GM18511 (cell line): Measurements from ENCODE around the gene PGM2L1.
"Not testable (repeated sequence)": the region's sequence is repeated elsewhere in the genome, so short reads cannot be mapped to it uniquely, and the experiment has no call there.

Experiments
- ATAC-seq: cut with Tn5 transposase; IDR thresholded peaks from one replicate; pipeline ENCODE4 v1.9.1; 2021; ENCODE audit warnings: mild to moderate bottlenecking, moderate library complexity; ENCODE audit not compliant: unreplicated experiment

Gene PGM2L1

GRCh38 chr11:74345420-74345819, 52.8 kb downstream of the PGM2L1 start:
- no peak for ATAC-seq

GRCh38 chr11:74341921-74342320, 56.3 kb downstream of the PGM2L1 start:
- ATAC-seq = no peak

GRCh38 chr11:74339619-74340018, 58.6 kb downstream of the PGM2L1 start:
- no peak for ATAC-seq

- no peak for ATAC-seq
Measured at GRCh38 chr11:74338963-74339362, 59.3 kb downstream of the PGM2L1 start.

DNA sequence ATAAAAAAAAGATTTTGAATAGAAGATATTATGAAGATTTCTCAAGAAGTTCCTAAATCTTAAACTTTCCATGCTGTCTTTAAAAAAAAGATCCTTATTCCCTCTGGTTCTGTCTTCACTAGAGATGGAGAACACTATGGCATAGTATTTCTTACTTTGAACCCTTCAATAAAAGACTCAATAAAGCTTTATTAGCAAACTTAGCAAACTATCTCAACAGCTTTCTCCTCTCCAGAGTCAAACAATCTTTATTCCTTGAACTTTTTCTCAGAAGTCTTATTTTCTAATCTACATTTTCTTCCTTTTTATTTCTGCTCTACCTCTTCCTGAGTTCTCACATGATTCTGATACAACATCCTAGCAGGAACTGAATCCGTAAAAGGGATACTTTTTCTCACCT, 65.0 kb downstream of the PGM2L1 start:
- ATAC-seq = no peak

- no peak for ATAC-seq
Measured at GRCh38 chr11:74332291-74332690, 65.9 kb downstream of the PGM2L1 start.

DNA sequence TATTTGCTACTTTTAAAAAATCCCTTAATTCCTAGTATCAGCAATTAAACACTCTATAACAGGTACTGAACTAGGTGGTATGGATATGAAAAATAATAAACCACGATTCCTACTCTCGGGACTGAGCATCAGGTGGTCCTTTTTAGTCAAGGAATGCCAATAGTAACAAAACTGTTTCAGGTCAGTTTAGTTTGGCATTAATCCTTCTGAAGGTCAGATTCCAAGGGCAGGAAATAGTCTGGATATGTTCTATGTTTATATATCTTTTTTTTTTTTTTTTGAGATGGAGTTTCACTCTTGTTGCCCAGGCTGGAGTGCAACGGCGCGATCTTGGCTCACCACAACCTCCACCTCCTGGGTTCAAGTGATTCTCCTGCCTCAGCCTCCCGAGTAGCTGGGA, 67.2 kb downstream of the PGM2L1 start:
- ATAC-seq = not testable (repeated sequence)

GRCh38 chr11:74330075-74330858, 68.0 kb downstream of the PGM2L1 start:
- no peak for ATAC-seq

DNA sequence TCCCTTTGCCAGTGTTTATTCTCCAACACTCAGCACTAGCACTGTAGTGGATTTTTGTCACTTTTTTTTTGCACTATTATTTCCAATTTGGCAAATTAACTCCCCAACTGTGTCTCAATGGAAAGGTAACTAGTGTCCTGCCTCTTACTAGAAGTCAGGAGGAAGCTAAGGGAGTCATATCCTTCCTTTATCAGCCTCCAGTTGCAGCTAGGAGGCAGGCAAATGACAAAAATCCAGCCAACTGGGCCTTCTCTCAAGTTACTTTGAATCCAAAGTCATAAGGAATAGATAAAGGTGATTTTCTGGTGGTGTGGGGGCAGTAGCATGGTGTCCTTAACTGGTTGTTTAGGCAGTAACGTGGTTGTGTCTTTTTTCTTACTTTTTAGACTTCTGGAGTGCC, 71.2 kb downstream of the PGM2L1 start:
- no peak for ATAC-seq

DNA sequence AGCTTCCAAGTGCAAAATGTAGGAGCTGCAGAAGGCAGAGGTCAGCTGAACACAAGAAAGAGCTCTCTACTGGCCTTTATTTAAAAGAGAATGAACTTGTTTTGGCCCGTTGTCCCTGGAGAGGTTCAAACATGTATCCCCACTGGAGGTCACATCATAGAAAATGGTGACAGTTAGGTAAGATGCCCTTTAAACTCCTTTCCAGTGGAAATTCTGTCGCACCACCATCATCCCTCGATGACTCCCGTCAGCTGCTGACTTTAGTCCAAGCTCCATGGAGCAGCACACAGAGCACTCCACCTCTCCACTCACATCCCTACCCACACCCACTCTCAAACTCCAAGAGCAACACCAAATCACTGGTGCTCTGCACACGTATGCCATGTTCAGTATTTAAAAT, 71.6 kb downstream of the PGM2L1 start:
- ATAC-seq = no peak

GRCh38 chr11:74325649-74326645, 72.3 kb downstream of the PGM2L1 start:
- no peak for ATAC-seq

GRCh38 chr11:74322667-74323066, 75.6 kb downstream of the PGM2L1 start:
- ATAC-seq = no peak

DNA sequence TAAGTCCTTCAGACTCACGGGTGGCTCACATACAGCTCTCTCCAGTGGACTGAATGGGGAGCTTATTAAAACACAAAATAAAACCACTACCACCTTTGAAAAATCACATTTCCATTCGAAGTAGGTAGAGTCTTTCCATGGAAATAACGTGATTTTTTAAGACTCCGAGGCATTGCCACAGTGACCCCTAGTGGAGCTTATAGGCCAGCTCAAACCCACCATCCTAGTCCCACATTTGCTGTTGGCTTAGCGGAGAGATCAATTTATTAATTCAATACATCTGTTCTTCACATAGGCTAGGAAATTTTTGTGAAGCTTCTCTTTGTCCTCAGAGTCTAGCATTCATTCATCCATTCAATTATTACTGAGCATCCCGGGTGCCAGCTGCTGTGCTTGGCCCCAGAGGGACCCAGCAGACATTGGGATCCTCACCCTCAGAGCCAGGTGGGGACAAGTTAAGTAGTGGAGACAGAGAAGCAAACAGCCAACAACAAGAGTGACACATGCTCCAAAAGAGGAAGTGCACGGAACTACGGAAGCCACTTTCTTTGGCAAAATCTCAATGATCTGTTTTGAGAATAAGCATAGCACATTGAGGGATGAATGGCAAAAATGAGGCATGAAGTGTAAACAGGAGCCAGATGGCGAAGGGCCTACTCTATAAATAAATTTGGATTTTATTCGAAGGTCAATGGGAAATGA, 76.6 kb downstream of the PGM2L1 start:
- ATAC-seq = no peak

- ATAC-seq = no peak
Measured at GRCh38 chr11:74320538-74320937, 77.7 kb downstream of the PGM2L1 start.

GRCh38 chr11:74319139-74319816, 79.0 kb downstream of the PGM2L1 start:
- no peak for ATAC-seq

- no peak for ATAC-seq
Measured at GRCh38 chr11:74318241-74318932, 79.8 kb downstream of the PGM2L1 start.

DNA sequence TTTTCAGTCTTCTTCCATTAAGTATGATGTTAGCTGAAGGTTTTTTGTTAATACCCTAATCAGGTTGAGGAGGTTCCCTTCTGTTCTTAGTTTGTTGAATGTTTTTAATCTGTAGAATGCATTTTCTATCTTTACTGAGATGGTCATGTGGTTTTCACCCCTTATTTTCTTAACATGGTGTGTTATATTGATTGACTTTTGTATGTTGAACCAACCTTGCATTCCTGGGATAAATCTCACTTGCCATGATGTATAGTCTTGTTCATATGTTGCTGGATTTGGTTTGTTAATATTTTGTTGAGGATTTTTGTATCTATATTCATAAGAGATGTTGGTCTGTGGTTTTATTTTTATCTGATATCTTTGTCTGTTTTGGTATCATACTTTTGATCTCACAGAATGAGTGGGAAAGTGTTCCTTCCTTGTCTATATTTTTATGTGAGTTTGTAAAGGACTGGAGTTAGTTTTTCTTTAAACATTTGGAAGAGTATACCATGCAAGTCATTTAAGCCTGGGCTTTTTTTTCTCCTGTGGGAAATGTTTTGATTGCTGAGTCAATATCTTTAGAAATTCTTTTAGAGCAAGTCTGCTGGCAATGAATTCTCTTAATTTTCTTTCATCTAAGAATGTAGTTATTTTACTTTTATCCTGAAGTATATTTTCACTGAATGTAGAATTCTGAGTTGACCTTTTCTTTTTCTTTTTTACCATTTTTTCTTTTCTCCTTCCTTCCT, 81.3 kb downstream of the PGM2L1 start:
- no peak for ATAC-seq

- ATAC-seq = no peak
Measured at GRCh38 chr11:74312326-74312725, 85.9 kb downstream of the PGM2L1 start.

GRCh38 chr11:74311352-74311926, 86.8 kb downstream of the PGM2L1 start, which contains the start of gene P4HA3:
Gene P4HA3, minus strand, starts transcription at chr11:74311640. Its CDS starts 29 bp downstream, at chr11:74311611.
- ATAC-seq = no peak
